HepG2 (cell line): ENCODE results near the gene FGF7. TPM values are rescaled to one million over a fixed set of nuclear protein-coding genes. Genes with fewer than 3 reads are reported as not detected.

Experiments
- ATAC-seq: fragments of 200-7000 bp; cut with Tn5 transposase; 3 replicates; pipeline ENCODE4 v1.9.1; 2020; ENCODE audit warnings: mild to moderate bottlenecking, moderate library complexity
- BruUV-seq: library from RNA; stranded (reverse); fragments of 400-500 nt; replicated peaks from 2 replicates; lab custom pipeline; 2021; lab: Mats Ljungman, UMichigan
- CTCF ChIA-PET: fragments of 300-600 bp; formaldehyde crosslinking; extraction: SDS; loops from one replicate; lab custom pipeline; 2021; ENCODE audit warnings: low total read pairs, inconsistent platforms, low intra/inter-chr PET ratio; lab: Yijun Ruan, JAX
- POLR2A ChIA-PET: fragments of 350-600 bp; sonication (Branson Sonifier 250); formaldehyde crosslinking; loops from one replicate; lab custom pipeline; 2020; ENCODE audit warnings: antibody characterized with exemption, inconsistent platforms; lab: Yijun Ruan, JAX
- DNase-seq: peaks from one replicate; pipeline ENCODE4 v3.0.0-alpha.2; 2015; ENCODE audit warnings: low spot score
- FAIRE-seq: peaks from 3 replicates; lab custom pipeline; 2011; peaks lifted over from hg19 to GRCh38; lab: Jason Lieb, UNC
- H2AFZ ChIP-seq: one replicate; pipeline ENCODE4 v1.6.1; 2011; ENCODE audit warnings: low read length, inconsistent platforms
- H3K27ac ChIP-seq: fragments of 300-600 bp; 3 replicates; pipeline ENCODE4 v1.8.0; 2011; ENCODE audit warnings: mixed run types, mild to moderate bottlenecking, mixed read lengths, low read length, inconsistent platforms; ENCODE audit not compliant: insufficient read depth; ENCODE audit errors: extremely low read length
- H3K27me3 ChIP-seq, 2 experiments: fragments of 200-600 bp in 1 of 2; 2 replicates in 1 of 2; 3 replicates in 1 of 2; pipeline versions ENCODE4 v1.6.0 to v1.8.0; 2011; ENCODE audit warnings: low read length in 2 of 2, mild to moderate bottlenecking in 2 of 2, moderate library complexity in 2 of 2, inconsistent platforms in 1 of 2; ENCODE audit not compliant: insufficient read depth in 2 of 2, control insufficient read depth in 1 of 2
- H3K36me3 ChIP-seq, 2 experiments: fragments of 200-600 bp in 1 of 2; replicated peaks in 1 of 2; 2 replicates in 1 of 2; 3 replicates in 1 of 2; pipeline versions ENCODE4 v1.5.1 to v1.8.0; 2011; ENCODE audit warnings: low read length in 2 of 2, inconsistent platforms in 1 of 2; ENCODE audit not compliant: insufficient read depth in 2 of 2, control insufficient read depth in 1 of 2
- H3K4me1 ChIP-seq: 2 replicates; pipeline ENCODE4 v1.5.1; 2012; ENCODE audit warnings: low read length, inconsistent platforms; ENCODE audit not compliant: insufficient read depth
- H3K4me2 ChIP-seq: 2 replicates; pipeline ENCODE4 v1.6.0; 2011; ENCODE audit warnings: low read depth, low read length, inconsistent platforms
- H3K4me3 ChIP-seq, 3 experiments: fragments of 200-600 bp in 1 of 3; sonication (generic), shearing (Covaris generic) in 1 of 3; replicated peaks in 1 of 3; 2 replicates each; pipeline ENCODE4 v1.5.1; 2011 to 2016; ENCODE audit warnings: low read length in 3 of 3, inconsistent platforms in 2 of 3, low read depth in 2 of 3, mild to moderate bottlenecking in 2 of 3, control low read depth in 1 of 3, mixed read lengths in 1 of 3; ENCODE audit not compliant: insufficient read depth in 1 of 3
- H3K79me2 ChIP-seq: one replicate; pipeline ENCODE4 v1.6.1; 2011; ENCODE audit warnings: low read length, inconsistent platforms; ENCODE audit not compliant: insufficient read depth
- H3K9ac ChIP-seq: 2 replicates; pipeline ENCODE4 v1.6.0; 2011; ENCODE audit warnings: mild to moderate bottlenecking, low read depth, low read length, inconsistent platforms; ENCODE audit not compliant: insufficient read depth
- H3K9me3 ChIP-seq: 2 replicates; pipeline ENCODE4 v1.5.1; 2012; ENCODE audit warnings: mild to moderate bottlenecking, low read length
- H4K20me1 ChIP-seq: 2 replicates; pipeline ENCODE4 v1.6.0; 2011; ENCODE audit warnings: inconsistent platforms, mild to moderate bottlenecking, low read length, moderate library complexity; ENCODE audit not compliant: insufficient read depth
- FOXJ3 ChIP-seq: sonication (generic); formaldehyde crosslinking; IDR thresholded peaks from 2 replicates; pipeline ENCODE4 v1.4.0; 2020; ENCODE audit warnings: missing genetic modification reagents, mild to moderate bottlenecking, borderline replicate concordance
- NFE2L1 ChIP-seq: sonication (generic); formaldehyde crosslinking; IDR thresholded peaks from 2 replicates; pipeline ENCODE4 v1.4.0; 2020; ENCODE audit warnings: missing genetic modification reagents, mild to moderate bottlenecking, borderline replicate concordance
- POLR2A ChIP-seq, 2 experiments: IDR thresholded peaks; 2 replicates each; pipeline ENCODE4 v1.6.1; 2011; ENCODE audit warnings: low read depth in 2 of 2, low read length in 2 of 2, mild to moderate bottlenecking in 1 of 2, moderate library complexity in 1 of 2; ENCODE audit not compliant: insufficient read depth in 1 of 2
- SP1 ChIP-seq, 2 experiments: fragments of 450-650 bp in 1 of 2; sonication (generic) in 1 of 2; formaldehyde crosslinking in 1 of 2; IDR thresholded peaks; 2 replicates each; pipeline versions ENCODE4 v1.4.0 to v1.6.1; 2016 to 2020; ENCODE audit warnings: missing genetic modification reagents in 1 of 2
- SRSF4 ChIP-seq: fragments of 200-400 bp; formaldehyde crosslinking; IDR thresholded peaks from one replicate; pipeline ENCODE4 v1.6.1; 2018; ENCODE audit warnings: mild to moderate bottlenecking, low read depth, low read length, moderate library complexity; ENCODE audit not compliant: poor library complexity, severe bottlenecking
- TBX2 ChIP-seq: sonication (generic); formaldehyde crosslinking; IDR thresholded peaks from 2 replicates; pipeline ENCODE4 v1.5.0; 2020; ENCODE audit warnings: missing genetic modification reagents, mild to moderate bottlenecking, borderline replicate concordance
- ZNF207 ChIP-seq: fragments of 450-650 bp; IDR thresholded peaks from 2 replicates; pipeline ENCODE4 v1.6.1; 2016; ENCODE audit warnings: antibody characterized with exemption, borderline replicate concordance
- ZNF441 ChIP-seq: sonication (generic); formaldehyde crosslinking; IDR thresholded peaks from 2 replicates; pipeline ENCODE4 v1.7.0; 2021; ENCODE audit warnings: missing genetic modification reagents, borderline replicate concordance
- ZNF614 ChIP-seq: IDR thresholded peaks from 2 replicates; pipeline ENCODE4 v1.6.1; 2018; ENCODE audit warnings: missing biosample characterization, missing genetic modification reagents, inconsistent platforms, borderline replicate concordance
- ZNF644 ChIP-seq: IDR thresholded peaks from 2 replicates; pipeline ENCODE4 v1.6.1; 2016; ENCODE audit warnings: low read depth
- WGBS: methylation state at CpG from one replicate; pipeline ENCODE4 v1.1.6; 2017; ENCODE audit warnings: low lambda C conversion rate; 5-methylcytosine and 5-hydroxymethylcytosine counted together
- in situ Hi-C: cut with HindIII; loops from 2 replicates; pipeline ENCODE4 v1.10.0; 2017; ENCODE audit warnings: low pct_unique_long_range_greater_than_20kb; ENCODE audit not compliant: extremely low pct_ligation_motif_present
- intact Hi-C: fragments of 100-400 bp; cut with micrococcal nuclease; formaldehyde crosslinking; loops from one replicate; pipeline ENCODE4 v1.10.0; 2022; ENCODE audit not compliant: unreplicated experiment
- polyA plus RNA-seq, 8 experiments: library from polyadenylated mRNA; depleted of rRNA in 3 of 8; stranded (reverse) in 7 of 8; unstranded in 1 of 8; fragments of >200 nt; fragmentation: Illumina TruSeq in 4 of 8; extraction: Trizol in 4 of 8; gene quantifications; 2 replicates each; pipeline versions ENCODE4 v1.2.1 to v1.2.3, GENCODE V29; 2011 to 2016; ENCODE audit warnings: low read depth in 4 of 8, missing spikeins in 1 of 8, mixed read lengths in 1 of 8; ENCODE audit not compliant: insufficient read depth in 1 of 8
- total RNA-seq, 5 experiments: library from RNA; depleted of rRNA; stranded (reverse); fragments of >200 nt; fragmentation: Illumina TruSeq; extraction: Trizol; gene quantifications; 2 replicates each; pipeline ENCODE4 v1.2.3, GENCODE V29; 2016; ENCODE audit warnings: low read depth in 1 of 5
- TF ChIP-seq, protein P1 (sequence below): sonication (generic); formaldehyde crosslinking; IDR thresholded peaks from 2 replicates; pipeline ENCODE4 v1.8.0; 2022; ENCODE audit warnings: mild to moderate bottlenecking, missing genetic modification reagents, moderate library complexity
- TF ChIP-seq, protein P2 (sequence below): sonication (generic); formaldehyde crosslinking; IDR thresholded peaks from 2 replicates; pipeline ENCODE4 v1.4.0; 2020; ENCODE audit warnings: missing genetic modification reagents
- TF ChIP-seq, protein P3 (sequence below): sonication (generic); formaldehyde crosslinking; IDR thresholded peaks from 2 replicates; pipeline ENCODE4 v1.9.0; 2021; ENCODE audit warnings: missing genetic modification reagents, borderline replicate concordance
- TF ChIP-seq, protein P4 (sequence below): sonication (generic); formaldehyde crosslinking; IDR thresholded peaks from 2 replicates; pipeline ENCODE4 v1.5.0; 2020; ENCODE audit warnings: missing genetic modification reagents

The FGF7 gene
- total and polyA plus RNA-seq, 2 of the 13 experiments (the other 11 are each of a cell fraction or from before 2014, with no cell fraction given) = not detected

DNA sequence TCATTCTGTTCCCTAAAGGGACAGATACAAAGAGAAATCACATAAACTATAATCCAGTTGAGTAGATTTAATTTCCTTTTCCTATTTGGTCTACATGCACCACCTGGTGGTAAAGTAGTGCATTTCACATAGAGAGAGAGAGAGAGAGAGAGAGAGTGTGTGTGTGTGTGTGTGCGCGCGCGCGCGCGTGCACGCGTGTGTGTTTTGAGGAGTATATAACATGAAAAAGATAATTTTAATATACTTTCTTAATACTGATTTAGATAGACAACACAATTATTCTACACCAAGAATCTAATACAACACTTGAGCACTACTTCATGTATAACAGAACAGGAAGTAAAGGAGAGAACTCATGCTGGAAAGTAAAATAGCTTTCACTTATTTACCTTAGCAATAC, 1.1 kb upstream of the FGF7 start (continued):
- TF ChIP-seq TBX2 (CRISPR knock-in tag) = no peak
- TF ChIP-seq FOXJ3 (CRISPR knock-in tag) = no peak
- TF ChIP-seq ZNF207 = no peak
- TF ChIP-seq, protein P1, sequence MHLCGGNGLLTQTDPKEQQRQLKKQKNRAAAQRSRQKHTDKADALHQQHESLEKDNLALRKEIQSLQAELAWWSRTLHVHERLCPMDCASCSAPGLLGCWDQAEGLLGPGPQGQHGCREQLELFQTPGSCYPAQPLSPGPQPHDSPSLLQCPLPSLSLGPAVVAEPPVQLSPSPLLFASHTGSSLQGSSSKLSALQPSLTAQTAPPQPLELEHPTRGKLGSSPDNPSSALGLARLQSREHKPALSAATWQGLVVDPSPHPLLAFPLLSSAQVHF = no peak
- no peak for TF ChIP-seq ZNF614 (CRISPR knock-in tag)
- no peak for TF ChIP-seq ZNF644 (CRISPR knock-in tag)
- TF ChIP-seq, protein P2, sequence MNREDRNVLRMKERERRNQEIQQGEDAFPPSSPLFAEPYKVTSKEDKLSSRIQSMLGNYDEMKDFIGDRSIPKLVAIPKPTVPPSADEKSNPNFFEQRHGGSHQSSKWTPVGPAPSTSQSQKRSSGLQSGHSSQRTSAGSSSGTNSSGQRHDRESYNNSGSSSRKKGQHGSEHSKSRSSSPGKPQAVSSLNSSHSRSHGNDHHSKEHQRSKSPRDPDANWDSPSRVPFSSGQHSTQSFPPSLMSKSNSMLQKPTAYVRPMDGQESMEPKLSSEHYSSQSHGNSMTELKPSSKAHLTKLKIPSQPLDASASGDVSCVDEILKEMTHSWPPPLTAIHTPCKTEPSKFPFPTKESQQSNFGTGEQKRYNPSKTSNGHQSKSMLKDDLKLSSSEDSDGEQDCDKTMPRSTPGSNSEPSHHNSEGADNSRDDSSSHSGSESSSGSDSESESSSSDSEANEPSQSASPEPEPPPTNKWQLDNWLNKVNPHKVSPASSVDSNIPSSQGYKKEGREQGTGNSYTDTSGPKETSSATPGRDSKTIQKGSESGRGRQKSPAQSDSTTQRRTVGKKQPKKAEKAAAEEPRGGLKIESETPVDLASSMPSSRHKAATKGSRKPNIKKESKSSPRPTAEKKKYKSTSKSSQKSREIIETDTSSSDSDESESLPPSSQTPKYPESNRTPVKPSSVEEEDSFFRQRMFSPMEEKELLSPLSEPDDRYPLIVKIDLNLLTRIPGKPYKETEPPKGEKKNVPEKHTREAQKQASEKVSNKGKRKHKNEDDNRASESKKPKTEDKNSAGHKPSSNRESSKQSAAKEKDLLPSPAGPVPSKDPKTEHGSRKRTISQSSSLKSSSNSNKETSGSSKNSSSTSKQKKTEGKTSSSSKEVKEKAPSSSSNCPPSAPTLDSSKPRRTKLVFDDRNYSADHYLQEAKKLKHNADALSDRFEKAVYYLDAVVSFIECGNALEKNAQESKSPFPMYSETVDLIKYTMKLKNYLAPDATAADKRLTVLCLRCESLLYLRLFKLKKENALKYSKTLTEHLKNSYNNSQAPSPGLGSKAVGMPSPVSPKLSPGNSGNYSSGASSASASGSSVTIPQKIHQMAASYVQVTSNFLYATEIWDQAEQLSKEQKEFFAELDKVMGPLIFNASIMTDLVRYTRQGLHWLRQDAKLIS = no peak

DNA sequence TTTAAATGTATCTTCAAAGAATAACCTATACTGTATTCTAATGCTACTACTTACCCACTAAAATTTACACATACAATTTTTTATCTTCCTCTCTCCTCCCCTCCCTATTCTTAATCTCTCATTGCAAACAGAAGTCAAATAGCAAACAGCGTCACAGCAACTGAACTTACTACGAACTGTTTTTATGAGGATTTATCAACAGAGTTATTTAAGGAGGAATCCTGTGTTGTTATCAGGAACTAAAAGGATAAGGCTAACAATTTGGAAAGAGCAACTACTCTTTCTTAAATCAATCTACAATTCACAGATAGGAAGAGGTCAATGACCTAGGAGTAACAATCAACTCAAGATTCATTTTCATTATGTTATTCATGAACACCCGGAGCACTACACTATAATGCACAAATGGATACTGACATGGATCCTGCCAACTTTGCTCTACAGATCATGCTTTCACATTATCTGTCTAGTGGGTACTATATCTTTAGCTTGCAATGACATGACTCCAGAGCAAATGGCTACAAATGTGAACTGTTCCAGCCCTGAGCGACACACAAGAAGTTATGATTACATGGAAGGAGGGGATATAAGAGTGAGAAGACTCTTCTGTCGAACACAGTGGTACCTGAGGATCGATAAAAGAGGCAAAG, 984 bp downstream of the FGF7 start:
- H3K79me2 ChIP-seq = no peaks in the 10 kb centered on the region
- no peaks in the 10 kb centered on the region for H4K20me1 ChIP-seq
- no peak overlapping the region for H3K27ac ChIP-seq
- FAIRE-seq (no peak), DNase-seq (no peak), ATAC-seq (no peak)
- no peaks in the 10 kb centered on the region for H3K4me1 ChIP-seq
- no peaks in the 10 kb centered on the region for H3K27me3 ChIP-seq
- H3K9ac ChIP-seq = no peak overlapping the region
- in situ Hi-C loops (loop anchor here (5.0 kb wide), 2 partner anchors 192 to 562 kb away; no protein-coding TSS in a partner anchor), intact Hi-C loops (no loop called here)
- ChIA-PET CTCF (no interaction called here), POLR2A (no interaction called here)
- H3K4me2 ChIP-seq = no peak overlapping the region
- under 1% methylated on average over 6 of the region's 6 CpGs for WGBS
- no TSS peak for BruUV-seq
- no peak overlapping the region for H3K4me3 ChIP-seq
- no peaks in the 10 kb centered on the region for H3K9me3 ChIP-seq
- no peak overlapping the region for H2AFZ ChIP-seq
- no peaks in the 10 kb centered on the region for H3K36me3 ChIP-seq
- TF ChIP-seq, protein P3, sequence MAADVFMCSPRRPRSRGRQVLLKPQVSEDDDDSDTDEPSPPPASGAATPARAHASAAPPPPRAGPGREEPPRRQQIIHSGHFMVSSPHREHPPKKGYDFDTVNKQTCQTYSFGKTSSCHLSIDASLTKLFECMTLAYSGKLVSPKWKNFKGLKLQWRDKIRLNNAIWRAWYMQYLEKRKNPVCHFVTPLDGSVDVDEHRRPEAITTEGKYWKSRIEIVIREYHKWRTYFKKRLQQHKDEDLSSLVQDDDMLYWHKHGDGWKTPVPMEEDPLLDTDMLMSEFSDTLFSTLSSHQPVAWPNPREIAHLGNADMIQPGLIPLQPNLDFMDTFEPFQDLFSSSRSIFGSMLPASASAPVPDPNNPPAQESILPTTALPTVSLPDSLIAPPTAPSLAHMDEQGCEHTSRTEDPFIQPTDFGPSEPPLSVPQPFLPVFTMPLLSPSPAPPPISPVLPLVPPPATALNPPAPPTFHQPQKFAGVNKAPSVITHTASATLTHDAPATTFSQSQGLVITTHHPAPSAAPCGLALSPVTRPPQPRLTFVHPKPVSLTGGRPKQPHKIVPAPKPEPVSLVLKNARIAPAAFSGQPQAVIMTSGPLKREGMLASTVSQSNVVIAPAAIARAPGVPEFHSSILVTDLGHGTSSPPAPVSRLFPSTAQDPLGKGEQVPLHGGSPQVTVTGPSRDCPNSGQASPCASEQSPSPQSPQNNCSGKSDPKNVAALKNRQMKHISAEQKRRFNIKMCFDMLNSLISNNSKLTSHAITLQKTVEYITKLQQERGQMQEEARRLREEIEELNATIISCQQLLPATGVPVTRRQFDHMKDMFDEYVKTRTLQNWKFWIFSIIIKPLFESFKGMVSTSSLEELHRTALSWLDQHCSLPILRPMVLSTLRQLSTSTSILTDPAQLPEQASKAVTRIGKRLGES (CRISPR knock-in tag) = no peak
- TF ChIP-seq, protein P4, sequence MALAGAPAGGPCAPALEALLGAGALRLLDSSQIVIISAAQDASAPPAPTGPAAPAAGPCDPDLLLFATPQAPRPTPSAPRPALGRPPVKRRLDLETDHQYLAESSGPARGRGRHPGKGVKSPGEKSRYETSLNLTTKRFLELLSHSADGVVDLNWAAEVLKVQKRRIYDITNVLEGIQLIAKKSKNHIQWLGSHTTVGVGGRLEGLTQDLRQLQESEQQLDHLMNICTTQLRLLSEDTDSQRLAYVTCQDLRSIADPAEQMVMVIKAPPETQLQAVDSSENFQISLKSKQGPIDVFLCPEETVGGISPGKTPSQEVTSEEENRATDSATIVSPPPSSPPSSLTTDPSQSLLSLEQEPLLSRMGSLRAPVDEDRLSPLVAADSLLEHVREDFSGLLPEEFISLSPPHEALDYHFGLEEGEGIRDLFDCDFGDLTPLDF = no peak
- TF ChIP-seq SRSF4 = no peak
- TF ChIP-seq SP1 (IDR thresholded peaks at IDR 0.05) = no peak
- no peak for TF ChIP-seq SP1 (CRISPR knock-in tag; IDR thresholded peaks at IDR 0.05)
- TF ChIP-seq ZNF441 (CRISPR knock-in tag) = no peak
- no peak for TF ChIP-seq NFE2L1 (CRISPR knock-in tag)
- no peak for TF ChIP-seq POLR2A (IDR thresholded peaks at IDR 0.05; ENCODE audit: insufficient read depth in 1 of 2, low read depth in 2 of 2, low read length in 2 of 2)
